Lower lobe of right lung (tissue), 2 donors: ENCODE data around the gene KCNQ1. TPM values are rescaled to one million over a fixed set of nuclear protein-coding genes. Genes with fewer than 3 reads are reported as not detected.

Source experiments
- ATAC-seq, 2 donors: fragments of 200-7000 bp; cut with Tn5 transposase; one replicate each; pipeline ENCODE4 v1.9.1; 2020 to 2022; ENCODE audit warnings: mild to moderate bottlenecking in 2 of 2, moderate library complexity in 2 of 2
- DNase-seq: peaks from one replicate; pipeline ENCODE4 v3.0.0-alpha.2; 2020
- H3K27ac ChIP-seq: fragments of 200-600 bp; one replicate; pipeline ENCODE4 v1.8.0; 2022
- H3K27me3 ChIP-seq: fragments of 200-600 bp; one replicate; pipeline ENCODE4 v1.8.0; 2022; ENCODE audit warnings: low read depth
- H3K36me3 ChIP-seq: fragments of 200-600 bp; one replicate; pipeline ENCODE4 v1.8.0; 2022; ENCODE audit warnings: mild to moderate bottlenecking
- H3K4me1 ChIP-seq: fragments of 200-600 bp; one replicate; pipeline ENCODE4 v1.8.0; 2022
- H3K4me3 ChIP-seq: fragments of 200-600 bp; one replicate; pipeline ENCODE4 v1.8.0; 2022; ENCODE audit warnings: mild to moderate bottlenecking
- H3K9me3 ChIP-seq: fragments of 200-600 bp; one replicate; pipeline ENCODE4 v1.8.0; 2022
- intact Hi-C: fragments of 100-400 bp; cut with DNase I; formaldehyde crosslinking; loops from one replicate; pipeline ENCODE4 v1.11.0; 2022
- total RNA-seq: library from RNA; stranded (reverse); fragmentation: NEBNext Ultra II Directional; extraction: Animal tissue kit (Norgen Biotek cat#: 25700); gene quantifications from one replicate; pipeline ENCODE4 v1.2.1, GENCODE V29; 2021
- TF ChIP-seq, protein P1 (sequence below): fragments of 200-600 bp; IDR thresholded peaks from one replicate; pipeline ENCODE4 v1.8.0; 2022; ENCODE audit warnings: antibody characterized with exemption, mild to moderate bottlenecking
- donor health status: DM: no; HTN: yes; CAD: no; lungs with severe emphysema.

KCNQ1 gene
- total RNA-seq, 1 donor from 2014 or later, result 51.0 TPM

- no peaks in the 10 kb centered on the region for H3K27me3 ChIP-seq
Measured at GRCh38 chr11:2583605-2583958, 138.8 kb downstream of the KCNQ1 start.

DNA sequence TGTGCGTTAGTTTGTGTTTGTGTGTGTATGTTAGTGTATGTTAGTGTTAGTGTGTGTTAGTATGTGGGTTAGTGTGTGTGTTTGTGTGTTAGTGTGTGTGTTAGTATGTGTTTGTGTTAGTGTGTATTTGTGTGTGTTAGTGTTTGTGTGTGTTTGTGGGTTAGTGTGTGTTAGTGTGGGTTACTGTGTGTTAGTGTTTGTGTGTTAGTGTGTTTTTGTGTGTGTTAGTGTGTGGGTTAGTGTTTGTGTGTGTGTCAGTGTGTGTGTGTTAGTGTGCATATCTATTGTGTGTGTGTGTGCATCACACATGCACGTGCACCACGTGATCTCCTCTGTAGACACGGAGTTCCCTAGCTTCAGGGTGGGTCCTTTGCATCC lies 139.6 kb downstream of the KCNQ1 start:
- no peak overlapping the region for H3K27ac ChIP-seq
- TF ChIP-seq, protein P1, sequence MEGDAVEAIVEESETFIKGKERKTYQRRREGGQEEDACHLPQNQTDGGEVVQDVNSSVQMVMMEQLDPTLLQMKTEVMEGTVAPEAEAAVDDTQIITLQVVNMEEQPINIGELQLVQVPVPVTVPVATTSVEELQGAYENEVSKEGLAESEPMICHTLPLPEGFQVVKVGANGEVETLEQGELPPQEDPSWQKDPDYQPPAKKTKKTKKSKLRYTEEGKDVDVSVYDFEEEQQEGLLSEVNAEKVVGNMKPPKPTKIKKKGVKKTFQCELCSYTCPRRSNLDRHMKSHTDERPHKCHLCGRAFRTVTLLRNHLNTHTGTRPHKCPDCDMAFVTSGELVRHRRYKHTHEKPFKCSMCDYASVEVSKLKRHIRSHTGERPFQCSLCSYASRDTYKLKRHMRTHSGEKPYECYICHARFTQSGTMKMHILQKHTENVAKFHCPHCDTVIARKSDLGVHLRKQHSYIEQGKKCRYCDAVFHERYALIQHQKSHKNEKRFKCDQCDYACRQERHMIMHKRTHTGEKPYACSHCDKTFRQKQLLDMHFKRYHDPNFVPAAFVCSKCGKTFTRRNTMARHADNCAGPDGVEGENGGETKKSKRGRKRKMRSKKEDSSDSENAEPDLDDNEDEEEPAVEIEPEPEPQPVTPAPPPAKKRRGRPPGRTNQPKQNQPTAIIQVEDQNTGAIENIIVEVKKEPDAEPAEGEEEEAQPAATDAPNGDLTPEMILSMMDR, result no peak
- H3K4me3 ChIP-seq, result no peak overlapping the region
- no peaks in the 10 kb centered on the region for H3K4me1 ChIP-seq
- H3K27me3 ChIP-seq, result no peaks in the 10 kb centered on the region
- no peaks in the 10 kb centered on the region for H3K9me3 ChIP-seq
- DNase-seq (no peak), ATAC-seq (no peak)
- no peaks in the 10 kb centered on the region for H3K36me3 ChIP-seq
- intact Hi-C loops, result no loop called here

More at GRCh38 chr11:2583605-2583958, 138.8 kb downstream of the KCNQ1 start:
- Histone ChIP-seq H3K9me3 (no peaks in the 10 kb centered on the region), H3K36me3 (no peaks in the 10 kb centered on the region), H3K27ac (no peak overlapping the region), H3K4me1 (no peaks in the 10 kb centered on the region), H3K4me3 (no peak overlapping the region)
- TF ChIP-seq, protein P1, result no peak
- intact Hi-C loops, result no loop called here
- DNase-seq (no peak), ATAC-seq (no peak)

- peak; percentile 30 for DNase-seq
- H3K9me3 ChIP-seq, result no peaks in the 10 kb centered on the region
- no peak overlapping the region for H3K27ac ChIP-seq
- no peak overlapping the region for H3K4me3 ChIP-seq
- H3K36me3 ChIP-seq, result no peaks in the 10 kb centered on the region
- no peaks in the 10 kb centered on the region for H3K4me1 ChIP-seq
- H3K27me3 ChIP-seq, result no peaks in the 10 kb centered on the region
- TF ChIP-seq, protein P1, result no peak
- intact Hi-C loops, result no loop called here
- no peak for ATAC-seq
Measured at GRCh38 chr11:2584812-2585565, 140.2 kb downstream of the KCNQ1 start.

DNA sequence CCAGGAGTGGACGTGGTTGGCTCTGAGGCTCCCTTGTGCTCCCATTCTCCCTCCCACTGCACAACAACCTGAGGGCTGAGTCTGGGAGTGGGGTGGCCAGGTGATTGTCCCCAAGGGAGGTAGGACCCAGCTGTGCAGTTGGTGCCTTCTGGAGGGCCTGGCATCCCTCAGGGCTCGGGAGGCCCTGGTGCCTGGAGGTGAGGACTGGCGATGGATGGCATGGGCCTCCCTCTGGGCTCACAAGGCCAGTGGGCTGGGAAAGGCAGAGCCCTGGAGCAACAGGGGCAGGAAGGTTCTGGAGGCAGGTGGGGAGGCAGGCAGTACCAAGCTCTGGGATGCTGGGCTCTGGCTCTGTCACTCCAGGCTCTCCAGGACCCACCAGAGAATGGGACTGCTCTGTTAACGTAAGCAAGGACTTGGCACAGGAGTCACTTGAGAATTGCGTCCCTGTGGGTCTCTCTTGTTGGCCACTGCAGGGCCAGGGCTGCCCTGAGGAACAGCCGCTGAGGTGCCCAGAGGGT lies 140.8 kb downstream of the KCNQ1 start:
- DNase-seq (no peak), ATAC-seq (no peak)
- H3K4me3 ChIP-seq, result no peak overlapping the region
- intact Hi-C loops, result no loop called here
- no peaks in the 10 kb centered on the region for H3K27me3 ChIP-seq
- H3K9me3 ChIP-seq, result no peaks in the 10 kb centered on the region
- H3K36me3 ChIP-seq, result no peaks in the 10 kb centered on the region
- no peak overlapping the region for H3K27ac ChIP-seq
- no peaks in the 10 kb centered on the region for H3K4me1 ChIP-seq
- TF ChIP-seq, protein P1, result no peak

- ATAC-seq (no peak), DNase-seq (peak; percentile 30)
- intact Hi-C loops, result no loop called here
- no peak overlapping the region for H3K4me3 ChIP-seq
- H3K36me3 ChIP-seq, result no peaks in the 10 kb centered on the region
- H3K27ac ChIP-seq, result no peak overlapping the region
- H3K4me1 ChIP-seq, result no peaks in the 10 kb centered on the region
- H3K27me3 ChIP-seq, result no peaks in the 10 kb centered on the region
- TF ChIP-seq, protein P1, result no peak
- no peaks in the 10 kb centered on the region for H3K9me3 ChIP-seq
Measured at GRCh38 chr11:2586087-2586792, 141.4 kb downstream of the KCNQ1 start.
